Activated T-helper 2 cell treated with anti-CD3 and anti-CD28 coated beads, Interferon-gamma antibody, Interleukin-2, Interleukin-4, amounts not matched to agents 10 μg/mL and 5 μg/mL and 100 μg/mL, durations not matched to agents 14 hours and 24 hours and 36 hours (primary cell): ENCODE data around the gene MT1H. TPM values are rescaled to one million over a fixed set of nuclear protein-coding genes. Genes with fewer than 3 reads are reported as not detected.
"Not testable (repeated sequence)": the region's sequence is repeated elsewhere in the genome, so short reads cannot be mapped to it uniquely, and the experiment has no call there.

ENCODE experiments used
- DNase-seq: peaks from one replicate; pipeline ENCODE4 v3.0.0; 2021; ENCODE audit warnings: low spot score
- H3K27ac Mint-ChIP-seq: one replicate; pipeline ENCODE4 v1.8.0; 2021; ENCODE audit warnings: mixed read lengths
- H3K27me3 Mint-ChIP-seq: one replicate; pipeline ENCODE4 v1.8.0; 2021; ENCODE audit warnings: low read depth, mixed read lengths
- H3K36me3 Mint-ChIP-seq: one replicate; pipeline ENCODE4 v1.8.0; 2021; ENCODE audit warnings: low read depth, mixed read lengths
- H3K4me1 Mint-ChIP-seq: one replicate; pipeline ENCODE4 v1.8.0; 2021; ENCODE audit warnings: low read depth, mixed read lengths
- H3K4me3 Mint-ChIP-seq: one replicate; pipeline ENCODE4 v1.8.0; 2021; ENCODE audit warnings: low read depth, mild to moderate bottlenecking, moderate library complexity, mixed read lengths
- H3K9me3 Mint-ChIP-seq: one replicate; pipeline ENCODE4 v1.8.0; 2021; ENCODE audit warnings: mixed read lengths
- intact Hi-C: fragments of 100-400 bp; cut with micrococcal nuclease; formaldehyde crosslinking; loops from one replicate; pipeline ENCODE4 v1.15.1; 2023
- total RNA-seq: library from RNA; stranded (reverse); gene quantifications from 2 replicates; pipeline ENCODE4 v1.2.3, GENCODE V29; 2022

The MT1H gene
- not detected in 2 replicates for total RNA-seq

DNA sequence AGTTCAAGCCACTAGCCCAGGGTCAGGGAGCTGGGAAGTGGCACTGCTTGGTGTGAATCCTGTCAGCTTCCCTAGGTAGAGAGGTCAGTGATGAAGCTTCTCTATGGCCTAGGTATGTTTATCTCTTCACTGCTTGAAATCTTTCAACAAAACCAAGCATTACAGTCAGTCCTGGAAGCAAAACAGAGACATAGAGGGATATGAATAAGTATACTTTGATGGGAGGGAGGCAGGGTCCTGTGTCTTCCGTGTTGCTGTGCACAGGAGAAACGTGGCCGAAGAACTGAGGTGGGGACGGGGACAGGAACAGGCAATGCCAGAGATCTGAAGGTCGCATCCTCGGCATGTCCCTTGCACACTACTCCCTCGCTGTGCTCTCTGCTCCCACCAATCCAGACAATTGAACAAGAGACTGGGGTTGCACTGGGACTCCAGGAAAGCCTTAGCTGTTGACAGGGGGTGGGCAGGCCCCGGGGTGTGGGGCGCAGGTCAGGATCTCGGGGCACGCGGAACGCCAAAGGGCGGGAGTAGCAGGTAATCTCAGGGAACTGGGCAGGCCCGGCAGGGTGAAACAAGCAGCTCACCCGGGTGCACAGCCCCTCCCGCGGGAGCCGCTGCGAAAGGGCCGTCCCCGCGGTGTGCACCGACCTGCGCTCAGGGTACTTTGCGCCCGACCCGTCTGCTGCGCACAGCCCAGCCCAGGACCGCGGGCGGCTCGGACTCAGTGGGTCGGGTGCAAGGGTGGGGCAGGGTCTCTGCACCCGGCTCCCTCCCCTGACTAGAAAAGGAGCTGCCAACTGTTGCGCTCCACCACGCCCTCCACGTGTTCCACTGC is at the start of gene MT1H:
Gene MT1H, plus strand, starts transcription at position 810 of the 835 bp plus-strand sequence. CDS start 71 bp downstream, outside the sequence.
- peaks cover 49% of the 10 kb centered on the region for H3K4me1 Mint-ChIP-seq
- H3K27me3 Mint-ChIP-seq: peaks cover 42% of the 10 kb centered on the region
- H3K27ac Mint-ChIP-seq: no peak within 1 kb of the TSS
- no peak for DNase-seq
- no peak within 1 kb of the TSS for H3K4me3 Mint-ChIP-seq
- no peaks in the 10 kb centered on the region for H3K9me3 Mint-ChIP-seq
- no peaks in the 10 kb centered on the region for H3K36me3 Mint-ChIP-seq
- intact Hi-C loops: loop anchor here (2.0 to 5.0 kb wide), 3 partner anchors 14 to 58 kb away; partner anchors contain the start of genes MT1M and MT1X

DNA sequence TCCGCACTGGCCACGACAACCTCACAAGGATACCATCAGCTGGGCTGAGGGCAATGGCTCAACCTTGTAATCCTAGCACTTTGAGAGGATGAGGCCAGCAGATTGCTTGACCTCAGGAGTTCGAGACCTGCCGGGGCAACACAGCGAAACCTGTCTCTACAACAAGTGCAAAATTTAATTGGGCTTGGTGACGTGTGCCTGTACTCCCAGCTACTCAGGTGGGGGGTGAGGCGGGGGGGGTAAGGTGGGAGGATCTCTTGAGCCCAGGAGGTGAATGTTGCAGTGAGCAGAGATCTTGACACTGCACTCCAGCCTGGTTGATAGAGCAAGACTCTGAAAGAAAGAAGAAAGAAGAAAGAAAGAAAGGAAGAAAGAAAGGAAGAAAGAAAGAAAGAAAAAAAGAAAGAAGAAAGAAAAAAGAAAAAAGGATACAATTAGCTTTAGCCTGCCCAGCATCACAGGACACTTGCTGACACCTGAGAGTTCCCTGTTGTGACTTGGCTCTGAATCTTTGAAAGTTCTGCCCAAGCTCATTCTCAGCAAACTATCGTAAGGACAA is 49.2 kb upstream of the MT1H start:
- no peak overlapping the region for H3K4me3 Mint-ChIP-seq
- no peak for DNase-seq
- H3K4me1 Mint-ChIP-seq: peaks cover 31% of the 10 kb centered on the region
- no peaks in the 10 kb centered on the region for H3K27me3 Mint-ChIP-seq
- H3K36me3 Mint-ChIP-seq: peaks cover 5% of the 10 kb centered on the region
- no peaks in the 10 kb centered on the region for H3K9me3 Mint-ChIP-seq
- intact Hi-C loops: no loop called here
- H3K27ac Mint-ChIP-seq: no peak overlapping the region

DNA sequence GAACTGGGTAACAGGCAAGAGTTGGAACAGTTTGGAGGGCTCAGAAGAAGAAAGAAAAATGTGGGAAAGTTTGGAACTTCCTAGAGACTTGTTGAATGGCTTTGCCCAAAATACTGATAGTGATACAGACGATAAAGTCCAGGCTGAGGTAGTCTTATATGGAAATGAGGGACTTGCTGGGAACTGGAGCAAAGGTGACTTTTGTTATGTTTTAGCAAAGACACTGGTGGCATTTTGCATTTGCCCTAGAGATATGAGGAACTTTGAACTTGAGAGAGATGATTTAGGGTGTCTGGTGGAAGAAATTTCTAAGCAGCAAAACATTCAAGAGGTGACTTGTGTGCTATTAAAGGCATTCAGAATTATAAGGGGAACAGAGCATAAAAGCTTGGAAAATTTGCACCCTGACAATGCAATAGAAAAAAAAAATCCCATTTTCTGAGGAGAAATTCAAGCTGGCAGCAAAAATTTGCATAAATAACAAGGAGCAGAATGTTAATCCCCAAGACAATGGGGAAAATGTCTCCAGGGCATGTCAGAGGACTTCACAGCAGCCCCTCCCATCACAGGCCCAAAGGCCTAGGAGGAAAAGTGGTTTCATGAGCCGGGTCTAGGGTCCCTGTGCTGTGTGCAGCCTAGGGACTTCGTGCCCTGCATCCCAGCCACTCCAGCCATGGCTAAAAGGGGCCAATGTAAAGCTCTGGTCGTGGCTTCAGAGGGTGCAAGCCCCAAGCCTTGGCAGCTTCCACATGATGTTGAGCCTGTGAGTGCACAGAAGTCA is 47.8 kb upstream of the MT1H start:
- H3K27ac Mint-ChIP-seq, H3K4me3 Mint-ChIP-seq, DNase-seq, H3K9me3 Mint-ChIP-seq, H3K36me3 Mint-ChIP-seq, intact Hi-C loops, H3K27me3 Mint-ChIP-seq: not testable (repeated sequence)
- H3K4me1 Mint-ChIP-seq: peaks cover 31% of the 10 kb centered on the region

DNA sequence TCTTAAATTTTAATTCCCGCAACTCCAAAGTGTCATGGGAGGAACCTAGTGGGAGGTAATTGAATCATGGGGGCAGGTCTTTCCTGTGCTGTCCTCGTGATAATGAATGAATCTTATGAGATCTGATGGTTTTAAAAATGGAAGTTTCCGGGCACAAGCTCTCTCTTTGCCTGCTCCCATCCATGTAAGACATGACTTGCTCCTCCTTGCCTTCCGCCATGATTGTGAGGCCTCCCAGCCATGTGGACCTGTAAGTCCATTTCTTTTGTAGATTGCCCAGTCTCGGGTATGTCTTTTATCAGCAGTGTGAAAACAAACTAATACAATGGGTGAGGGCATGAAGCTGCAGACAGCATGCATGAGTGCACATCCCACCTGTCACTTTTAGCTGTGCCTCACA is 46.4 kb upstream of the MT1H start:
- peaks cover 24% of the 10 kb centered on the region for H3K4me1 Mint-ChIP-seq
- H3K27ac Mint-ChIP-seq, H3K9me3 Mint-ChIP-seq, intact Hi-C loops, H3K4me3 Mint-ChIP-seq, H3K27me3 Mint-ChIP-seq, H3K36me3 Mint-ChIP-seq, DNase-seq: not testable (repeated sequence)

DNA sequence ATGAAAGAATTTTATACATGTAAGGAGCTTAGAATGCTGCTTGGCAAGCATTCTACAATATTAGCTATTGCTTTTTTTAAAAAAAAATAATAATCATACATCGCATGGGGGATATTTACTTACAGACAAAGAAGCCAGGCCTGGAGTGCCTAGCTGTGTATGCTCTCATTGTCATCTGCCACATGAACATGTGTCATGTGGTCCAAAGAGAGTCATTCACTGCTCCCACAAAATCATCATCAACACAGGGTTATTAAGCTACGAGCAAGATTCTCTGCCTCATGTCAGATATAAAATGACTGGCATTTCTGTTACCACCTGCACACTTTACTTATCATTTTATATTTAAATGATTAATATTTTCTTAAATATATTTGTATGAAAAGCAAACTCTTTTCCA is 46.0 kb upstream of the MT1H start:
- Mint-ChIP-seq H3K9me3 (no peaks in the 10 kb centered on the region), H3K4me1 (peaks cover 24% of the 10 kb centered on the region), H3K4me3 (no peak overlapping the region), H3K27me3 (peaks cover under 1% of the 10 kb centered on the region), H3K36me3 (peaks cover 7% of the 10 kb centered on the region), H3K27ac (no peak overlapping the region)
- intact Hi-C loops: no loop called here
- DNase-seq: no peak

DNA sequence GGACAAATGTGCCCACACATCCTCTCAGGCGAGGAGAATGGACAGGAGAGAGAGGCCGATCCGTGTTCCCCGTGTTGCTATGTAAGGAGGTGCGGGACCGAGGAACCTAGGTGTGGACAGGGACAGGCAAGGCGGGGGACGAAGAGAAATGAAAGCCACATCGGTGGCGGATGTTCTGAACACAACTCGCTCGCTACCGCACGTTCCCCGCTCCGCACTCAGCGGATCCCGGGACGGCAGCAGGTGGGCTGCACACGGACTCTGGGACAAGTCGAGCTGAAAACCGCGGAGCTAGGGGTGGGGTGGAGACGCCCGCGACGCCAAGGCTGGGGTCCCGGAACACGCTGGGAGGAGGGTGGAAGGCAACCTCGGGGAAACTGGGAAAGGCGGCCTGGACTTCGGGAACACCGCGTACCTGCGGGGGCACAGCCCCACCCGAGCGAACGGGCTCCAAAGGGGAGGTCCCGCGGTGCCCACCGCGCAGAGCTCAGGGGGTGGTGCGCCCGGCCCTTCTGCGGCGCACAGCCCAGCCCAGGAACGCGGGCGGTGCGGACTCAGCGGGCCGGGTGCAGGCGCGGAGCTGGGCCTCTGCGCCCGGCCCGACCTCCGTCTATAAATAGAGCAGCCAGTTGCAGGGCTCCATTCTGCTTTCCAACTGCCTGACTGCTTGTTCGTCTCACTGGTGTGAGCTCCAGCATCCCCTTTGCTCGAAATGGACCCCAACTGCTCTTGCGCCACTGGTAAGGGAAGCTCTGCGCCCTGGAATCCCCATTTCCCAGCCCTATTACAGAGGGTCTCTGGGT is 44.3 kb upstream of the MT1H start, which contains the start of gene MT1E:
Gene MT1E, plus strand, starts transcription at position 642 of the 803 bp plus-strand sequence. Its CDS starts 71 bp downstream, at position 713.
- intact Hi-C loops: loop anchor here (1.0 to 5.0 kb wide), 4 partner anchors 8 to 48 kb away; partner anchors contain the start of gene MT2A
- Mint-ChIP-seq H3K27ac (peak within 1 kb of the TSS; percentile 95), H3K27me3 (peaks cover 5% of the 10 kb centered on the region)

DNA sequence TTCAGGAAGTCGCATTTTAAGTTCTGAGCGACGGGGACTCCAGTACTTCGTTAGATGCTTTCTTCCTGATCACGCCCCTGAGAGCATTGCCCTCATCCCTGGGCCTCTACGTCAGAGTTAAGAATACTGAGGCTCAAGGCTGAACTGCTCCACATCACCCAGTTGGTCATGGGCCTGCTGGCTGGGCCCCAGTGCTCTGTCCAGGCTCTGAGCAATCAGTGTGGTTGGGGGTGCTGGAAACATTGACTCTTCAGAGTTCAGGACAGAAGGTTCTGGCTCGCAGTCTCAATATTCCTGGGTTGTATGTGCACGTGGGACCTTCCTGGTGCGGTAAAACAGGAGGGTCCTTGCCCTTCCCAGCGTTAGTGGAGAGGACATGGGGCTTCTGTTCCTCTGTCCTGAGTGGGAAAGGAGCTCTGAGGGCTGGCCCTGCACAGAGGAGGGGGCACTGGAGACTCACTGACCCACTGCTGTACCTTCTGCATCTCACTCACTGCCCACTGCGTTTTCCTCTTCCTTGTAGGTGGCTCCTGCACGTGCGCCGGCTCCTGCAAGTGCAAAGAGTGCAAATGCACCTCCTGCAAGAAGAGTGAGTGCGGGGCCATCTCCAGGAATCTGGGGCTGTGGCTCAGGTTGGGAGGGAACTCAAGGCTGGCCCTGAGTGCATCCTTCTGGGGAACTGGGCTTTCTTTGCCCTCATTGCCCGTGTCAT is 43.5 kb upstream of the MT1H start:
- Mint-ChIP-seq H3K9me3 (no peaks in the 10 kb centered on the region), H3K36me3 (peaks cover 7% of the 10 kb centered on the region), H3K27ac (peak overlapping the region; percentile 93), H3K27me3 (peaks cover 11% of the 10 kb centered on the region), H3K4me3 (peak overlapping the region; percentile 94), H3K4me1 (peaks cover 25% of the 10 kb centered on the region)
- DNase-seq: no peak
- intact Hi-C loops: loop anchor here (1.0 to 5.0 kb wide), 4 partner anchors 9 to 49 kb away; partner anchors contain the start of gene MT2A

More for the DNA sequence above, 44.3 kb upstream of the MT1H start, which contains the start of gene MT1E:
- peak; percentile 67 for DNase-seq
- peaks cover 7% of the 10 kb centered on the region for H3K36me3 Mint-ChIP-seq
- peaks cover 24% of the 10 kb centered on the region for H3K4me1 Mint-ChIP-seq
- H3K4me3 Mint-ChIP-seq: peak within 1 kb of the TSS; percentile 94
- no peaks in the 10 kb centered on the region for H3K9me3 Mint-ChIP-seq

DNA sequence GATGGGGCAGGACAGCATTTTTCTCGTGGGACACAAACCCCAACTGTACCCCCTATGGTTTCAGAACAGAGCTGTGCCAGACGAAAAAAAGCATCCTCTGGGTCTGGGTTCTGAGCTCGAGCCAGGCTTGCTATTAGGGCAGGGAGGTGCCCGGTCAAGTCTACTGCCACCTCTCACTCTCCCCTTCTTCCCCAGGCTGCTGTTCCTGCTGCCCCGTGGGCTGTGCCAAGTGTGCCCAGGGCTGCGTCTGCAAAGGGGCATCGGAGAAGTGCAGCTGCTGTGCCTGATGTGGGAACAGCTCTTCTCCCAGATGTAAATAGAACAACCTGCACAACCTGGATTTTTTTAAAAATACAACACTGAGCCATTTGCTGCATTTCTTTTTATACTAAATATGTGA is 42.9 kb upstream of the MT1H start:
- no peak for DNase-seq
- peak overlapping the region; percentile 94 for H3K4me3 Mint-ChIP-seq
- H3K9me3 Mint-ChIP-seq: no peaks in the 10 kb centered on the region
- intact Hi-C loops: loop anchor here (5.0 kb wide), 1 partner anchor 49 kb away; no protein-coding TSS in a partner anchor
- H3K36me3 Mint-ChIP-seq: peaks cover 7% of the 10 kb centered on the region
- peaks cover 17% of the 10 kb centered on the region for H3K27me3 Mint-ChIP-seq
- H3K27ac Mint-ChIP-seq: no peak overlapping the region
- H3K4me1 Mint-ChIP-seq: peaks cover 26% of the 10 kb centered on the region

DNA sequence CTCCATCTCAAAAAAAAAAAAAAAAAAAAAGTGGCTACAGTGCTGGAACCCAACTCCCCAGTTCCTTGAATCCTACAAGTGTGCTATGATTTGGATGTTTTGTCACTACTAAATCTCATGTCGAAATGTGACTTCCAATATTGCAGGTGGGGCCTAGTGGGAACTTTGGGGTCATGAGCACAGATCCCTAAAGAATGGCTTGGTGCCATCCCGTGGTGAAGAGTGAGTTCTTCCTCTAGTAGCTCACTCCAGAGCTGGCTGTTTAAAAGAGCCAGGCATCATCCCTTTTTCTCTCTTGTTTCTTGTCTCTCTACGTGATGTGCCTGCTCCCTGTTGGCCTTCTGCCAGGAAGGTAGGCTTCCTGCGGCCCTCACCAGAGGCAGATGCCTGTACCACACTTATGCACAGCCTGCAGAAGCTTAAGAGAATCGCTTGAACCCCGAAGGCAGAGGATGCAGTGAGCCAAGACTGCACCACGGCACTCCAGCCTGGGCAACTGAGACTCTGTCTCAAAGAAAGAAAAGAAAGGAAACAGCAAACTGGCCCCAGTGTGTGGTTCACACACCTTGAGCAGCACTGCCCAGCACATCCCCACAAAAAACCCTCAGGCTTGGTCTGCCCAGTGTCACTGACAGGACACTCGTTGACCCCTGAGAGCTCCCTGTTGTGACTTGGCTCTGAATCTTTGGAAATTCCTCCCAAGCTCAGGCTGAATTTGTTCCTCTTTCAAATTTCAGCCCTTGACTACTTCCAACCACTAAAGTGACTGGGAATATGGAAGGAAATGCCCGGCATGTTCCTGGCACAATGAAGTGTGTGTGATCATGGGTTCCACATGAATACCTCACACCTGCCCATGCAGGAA is 40.9 kb upstream of the MT1H start:
- H3K27me3 Mint-ChIP-seq: peaks cover 33% of the 10 kb centered on the region
- H3K4me1 Mint-ChIP-seq: peaks cover 33% of the 10 kb centered on the region
- no peak for DNase-seq
- intact Hi-C loops: loop anchor here (5.0 kb wide), 1 partner anchor 51 kb away; no protein-coding TSS in a partner anchor
- peaks cover 7% of the 10 kb centered on the region for H3K36me3 Mint-ChIP-seq
- no peaks in the 10 kb centered on the region for H3K9me3 Mint-ChIP-seq
- H3K4me3 Mint-ChIP-seq: no peak overlapping the region
- H3K27ac Mint-ChIP-seq: no peak overlapping the region

DNA sequence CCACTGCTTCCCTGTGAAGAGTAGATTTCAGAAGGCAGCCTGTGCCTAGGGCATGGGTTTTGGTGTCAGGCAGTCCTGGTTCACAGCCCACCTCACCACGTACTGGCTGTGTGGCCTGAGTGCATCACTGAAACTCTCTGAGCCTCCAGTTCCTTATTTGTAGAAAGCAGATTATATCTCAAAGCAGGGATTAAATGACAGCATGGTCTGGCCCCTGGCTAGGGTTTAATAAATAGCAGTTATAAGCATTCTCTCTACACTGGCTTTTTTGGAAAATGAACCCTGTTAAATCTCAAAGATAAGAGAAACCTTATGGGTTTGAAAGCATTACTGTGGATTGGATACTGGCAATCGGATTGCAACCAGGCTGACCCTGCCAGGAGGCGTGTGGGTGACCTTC is 40.1 kb upstream of the MT1H start:
- Mint-ChIP-seq H3K4me3 (no peak overlapping the region), H3K27me3 (peaks cover 40% of the 10 kb centered on the region), H3K4me1 (peaks cover 30% of the 10 kb centered on the region), H3K36me3 (peaks cover 7% of the 10 kb centered on the region), H3K27ac (no peak overlapping the region), H3K9me3 (no peaks in the 10 kb centered on the region)
- no peak for DNase-seq
- intact Hi-C loops: loop anchor here (5.0 kb wide), 1 partner anchor 52 kb away; no protein-coding TSS in a partner anchor

DNA sequence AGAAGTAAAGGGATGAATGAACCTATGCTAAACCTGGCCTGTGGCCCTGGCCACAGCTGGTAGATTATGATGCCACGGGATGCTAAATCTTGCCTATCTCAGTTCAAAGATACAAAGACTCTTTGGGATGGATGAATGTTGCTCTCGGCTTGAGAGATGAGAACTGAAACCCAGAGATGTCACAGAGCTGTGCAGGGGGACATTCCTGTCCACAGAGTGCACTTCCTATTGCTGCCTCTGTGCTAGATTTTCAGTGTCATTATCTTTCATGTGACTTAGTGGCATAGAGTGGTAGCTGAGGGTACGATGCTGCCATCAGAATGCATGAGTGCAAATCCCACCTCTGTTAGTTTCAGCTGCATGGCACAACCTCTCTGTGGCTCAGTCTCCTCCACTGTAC is 39.5 kb upstream of the MT1H start:
- H3K27ac Mint-ChIP-seq: no peak overlapping the region
- no peak overlapping the region for H3K4me3 Mint-ChIP-seq
- no peak for DNase-seq
- H3K36me3 Mint-ChIP-seq: peaks cover 4% of the 10 kb centered on the region
- H3K9me3 Mint-ChIP-seq: no peaks in the 10 kb centered on the region
- intact Hi-C loops: loop anchor here (5.0 kb wide), 1 partner anchor 37 kb away; the partner anchor contains the start of genes MT1G and MT1H
- H3K4me1 Mint-ChIP-seq: peaks cover 28% of the 10 kb centered on the region
- peaks cover 46% of the 10 kb centered on the region for H3K27me3 Mint-ChIP-seq
